IPS-18c (cell line): Measurements from ENCODE around the gene PSMB7.

Experiments used
- H3K4me3 ChIP-seq: 2 replicates; pipeline ENCODE4 v1.7.0; 2013; ENCODE audit warnings: low read depth, mild to moderate bottlenecking, low read length, moderate library complexity; ENCODE audit not compliant: insufficient read depth
- H3K9me3 ChIP-seq: one replicate; pipeline ENCODE4 v1.6.1; 2013; ENCODE audit warnings: mild to moderate bottlenecking, low read length, moderate library complexity; ENCODE audit not compliant: control insufficient read depth, insufficient read depth

The PSMB7 gene

DNA sequence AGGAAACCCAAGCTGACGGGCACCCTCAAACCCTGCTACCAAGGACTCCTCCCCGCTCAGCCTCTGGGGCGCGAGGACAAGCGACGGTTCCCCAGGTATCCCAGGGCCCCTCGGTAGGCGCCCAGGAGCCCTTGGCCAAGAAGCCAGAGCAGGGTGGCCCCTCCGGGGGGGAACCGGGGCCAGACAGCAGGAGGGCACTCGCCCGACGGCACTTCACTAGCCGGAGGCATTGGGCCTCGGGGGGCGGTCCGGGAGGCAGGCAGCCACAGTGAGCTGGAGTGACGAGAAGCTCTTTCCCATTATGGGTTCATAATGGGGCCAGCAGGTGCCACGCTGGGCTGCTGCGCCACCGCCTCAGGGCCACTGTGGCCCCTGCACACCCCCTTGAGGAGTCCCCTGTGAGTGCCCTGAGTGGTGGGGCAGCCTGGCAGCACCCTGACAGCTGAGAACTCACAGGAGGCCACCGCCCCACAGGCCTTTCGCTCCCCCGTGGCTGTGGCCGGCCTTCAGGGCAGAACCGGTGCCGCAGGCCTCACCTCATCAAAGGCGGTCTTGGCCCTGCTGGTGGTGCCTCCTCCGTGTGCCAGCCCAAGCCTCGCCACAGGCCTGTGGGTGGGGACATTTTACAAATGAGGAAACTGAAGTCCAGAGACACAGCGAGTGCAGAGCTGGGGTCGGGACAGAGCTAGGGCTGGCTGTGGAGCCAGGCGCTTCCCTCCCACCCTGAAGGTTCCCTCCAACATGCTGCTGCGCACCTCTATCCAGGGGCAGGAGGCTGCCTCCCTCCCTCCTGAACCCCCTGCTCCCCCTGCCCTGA lies 68.7 kb downstream of the PSMB7 start:
- Histone ChIP-seq H3K4me3 (no peak overlapping the region), H3K9me3 (no peaks in the 10 kb centered on the region)

DNA sequence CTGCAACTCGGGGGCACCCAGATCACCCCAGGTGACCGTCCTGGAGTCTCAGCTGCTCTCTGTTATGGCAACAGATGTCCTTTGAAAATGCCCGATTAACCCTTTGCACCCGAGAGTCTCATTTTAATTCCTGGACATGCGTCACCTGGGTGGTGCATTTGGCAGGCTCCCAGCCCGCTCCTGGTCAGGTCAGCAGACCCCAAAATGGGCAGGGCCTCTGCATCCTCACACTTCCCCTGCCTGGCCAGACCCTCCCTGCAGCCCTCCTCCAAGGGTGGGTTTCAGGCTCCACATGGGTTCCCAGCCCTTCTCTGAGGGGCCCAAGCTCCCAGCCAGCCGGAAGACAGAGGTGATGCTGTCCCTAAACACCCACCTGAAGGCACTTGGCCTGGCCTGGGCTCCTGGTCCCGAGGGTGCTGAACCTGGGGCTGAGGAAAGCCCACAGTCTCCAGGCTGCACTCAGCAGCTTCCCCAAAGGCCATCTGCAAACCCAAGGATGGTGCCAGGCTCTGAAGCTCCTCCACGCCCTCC lies 69.4 kb downstream of the PSMB7 start:
- no peak overlapping the region for H3K4me3 ChIP-seq
- no peaks in the 10 kb centered on the region for H3K9me3 ChIP-seq

DNA sequence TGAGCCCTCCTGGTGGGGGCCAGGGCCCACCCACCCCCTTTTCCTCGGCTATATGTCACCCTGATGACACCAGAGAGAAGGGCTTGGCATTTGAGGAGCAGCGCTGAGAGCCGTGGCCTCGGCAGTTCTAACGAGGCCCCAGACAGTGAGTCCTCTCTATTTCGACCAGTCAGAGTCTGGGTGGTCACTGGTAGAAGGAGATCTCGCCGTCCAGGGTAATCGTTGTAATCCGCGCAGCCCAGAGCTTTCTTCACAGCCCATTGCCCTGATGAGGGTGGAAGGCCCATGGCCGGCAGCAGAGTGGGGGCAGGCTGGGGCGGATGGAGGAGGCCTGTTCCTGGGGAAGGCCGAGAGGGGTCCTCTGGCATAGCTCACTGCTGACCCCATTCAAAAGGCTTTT lies 70.2 kb downstream of the PSMB7 start:
- Histone ChIP-seq H3K4me3 (no peak overlapping the region), H3K9me3 (no peaks in the 10 kb centered on the region)

DNA sequence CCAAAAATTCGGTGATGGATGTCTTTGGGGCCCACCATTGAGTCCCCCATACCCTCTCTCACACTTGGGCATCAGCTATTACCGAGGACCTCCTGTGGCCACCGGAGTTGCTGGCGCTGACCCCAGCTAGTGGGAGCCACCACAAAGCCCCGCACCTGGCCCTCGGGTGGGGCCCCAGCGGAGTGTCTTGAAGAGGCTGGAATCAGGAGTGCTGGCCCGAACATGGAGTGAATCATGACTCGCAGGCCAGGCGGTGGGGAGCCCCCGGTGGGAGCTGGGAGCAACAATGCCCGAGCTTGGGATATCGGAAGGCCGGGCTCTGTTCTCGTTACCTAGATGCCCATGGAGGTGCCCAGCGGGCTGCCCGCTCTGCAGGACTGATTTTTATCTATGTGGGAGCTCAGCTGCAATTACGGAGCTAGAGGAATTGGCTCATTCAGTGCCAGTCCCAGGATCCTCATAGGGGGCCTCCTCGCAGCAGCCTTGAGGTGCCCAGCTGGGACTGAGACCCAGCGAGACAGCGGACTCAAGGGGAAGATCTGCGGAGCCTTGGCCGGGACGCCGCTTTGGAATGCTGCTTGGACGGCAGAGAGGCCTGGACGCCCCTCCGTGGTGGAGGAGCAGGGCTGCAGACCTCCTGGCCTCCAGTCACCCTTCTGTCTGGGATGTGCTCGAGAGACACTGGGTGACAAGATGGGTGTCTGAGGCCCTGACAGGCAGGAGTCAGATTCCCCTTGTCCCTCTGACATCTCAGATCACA lies 70.8 kb downstream of the PSMB7 start:
- Histone ChIP-seq H3K4me3 (no peak overlapping the region), H3K9me3 (no peaks in the 10 kb centered on the region)

DNA sequence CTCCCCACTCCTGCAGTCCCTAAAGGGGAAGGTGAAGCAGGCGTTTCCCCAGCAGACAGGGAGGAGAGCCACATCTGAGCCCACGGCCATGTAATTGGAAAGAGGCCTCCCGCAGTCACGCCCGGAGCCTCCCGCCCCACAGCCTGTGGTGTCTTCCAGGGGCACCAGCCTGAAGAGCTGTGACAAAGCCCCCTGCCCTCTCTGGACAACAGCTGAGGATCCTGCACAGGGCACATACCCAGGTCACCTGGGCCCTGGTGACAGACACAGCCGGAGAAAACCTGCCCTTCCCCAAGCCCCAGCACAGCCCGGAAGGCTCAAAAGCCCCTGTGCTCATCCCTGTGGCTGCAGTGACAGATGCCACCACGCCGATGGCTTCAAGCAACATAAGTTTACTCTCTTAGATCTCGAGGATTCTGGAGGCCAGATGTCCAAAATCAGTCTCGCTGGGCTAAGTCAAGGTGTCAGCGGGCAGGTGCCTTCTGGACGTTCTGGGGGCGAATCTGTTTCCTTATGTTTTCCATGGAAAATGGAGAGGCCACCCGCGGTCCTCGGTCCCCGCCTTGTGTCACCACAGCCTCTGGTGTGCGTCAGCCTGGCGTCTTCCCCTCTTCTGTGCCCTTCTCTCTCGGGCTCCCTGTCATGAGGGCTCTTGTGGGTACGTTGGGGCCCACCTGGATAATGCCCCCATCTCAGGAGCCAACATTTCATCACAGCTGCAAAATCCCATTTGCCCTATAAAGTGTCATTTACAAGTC lies 71.5 kb downstream of the PSMB7 start:
- H3K9me3 ChIP-seq, result no peaks in the 10 kb centered on the region
- no peak overlapping the region for H3K4me3 ChIP-seq

DNA sequence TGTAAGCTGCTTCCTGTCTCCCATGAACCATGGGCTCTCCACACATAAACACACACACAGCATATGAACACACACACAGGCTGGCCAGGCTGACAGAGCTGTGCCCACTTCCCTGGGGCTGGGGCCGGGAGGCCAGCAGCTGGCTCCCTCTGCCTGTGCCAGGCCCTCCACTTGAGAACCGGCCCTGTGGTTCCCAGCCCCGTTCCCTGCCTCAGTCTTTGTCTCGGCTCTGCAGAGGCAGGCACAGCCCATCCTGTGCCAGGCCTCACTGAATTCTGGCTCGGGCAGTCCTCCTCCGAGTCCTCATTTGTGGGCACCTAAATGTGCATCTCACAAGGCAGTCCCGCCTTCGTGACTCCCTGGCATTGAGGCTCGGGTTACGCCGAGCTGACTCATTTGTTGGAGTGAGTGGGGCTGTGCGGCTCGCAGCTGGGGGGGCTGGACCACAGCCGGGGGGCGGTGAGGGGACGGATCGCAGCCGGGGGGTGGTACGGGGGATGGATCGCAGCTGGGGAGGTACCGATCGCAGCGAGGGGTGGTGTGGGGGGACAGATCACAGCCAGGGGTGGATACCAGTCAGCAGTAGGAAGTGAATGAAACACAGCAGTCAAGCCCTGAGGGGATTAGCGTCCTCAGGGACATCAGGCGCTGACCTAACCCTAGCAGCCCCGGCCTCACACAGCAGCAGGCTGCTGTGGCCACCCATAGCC lies 72.3 kb downstream of the PSMB7 start:
- H3K9me3 ChIP-seq, result peaks cover 2% of the 10 kb centered on the region
- no peak overlapping the region for H3K4me3 ChIP-seq

DNA sequence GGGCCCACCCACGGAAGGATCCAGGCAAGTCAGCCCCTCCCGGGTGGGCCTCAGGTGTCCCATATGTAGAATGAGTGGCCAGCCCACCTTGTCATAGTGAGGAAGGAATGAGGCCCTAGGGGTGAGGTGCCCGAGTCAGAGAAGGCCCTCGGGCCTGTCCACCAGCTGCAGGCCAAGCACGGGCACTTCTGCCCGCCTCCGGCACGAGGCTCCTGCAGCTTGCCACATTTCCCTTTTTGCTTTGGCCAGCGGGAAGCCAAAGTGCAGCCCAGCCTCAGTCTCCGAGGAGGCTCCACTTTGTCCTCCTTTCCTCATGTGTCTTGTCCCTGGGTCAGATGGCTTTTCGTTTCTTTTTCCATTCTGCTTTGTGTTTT lies 72.9 kb downstream of the PSMB7 start:
- Histone ChIP-seq H3K4me3 (no peak overlapping the region), H3K9me3 (peaks cover 2% of the 10 kb centered on the region)

DNA sequence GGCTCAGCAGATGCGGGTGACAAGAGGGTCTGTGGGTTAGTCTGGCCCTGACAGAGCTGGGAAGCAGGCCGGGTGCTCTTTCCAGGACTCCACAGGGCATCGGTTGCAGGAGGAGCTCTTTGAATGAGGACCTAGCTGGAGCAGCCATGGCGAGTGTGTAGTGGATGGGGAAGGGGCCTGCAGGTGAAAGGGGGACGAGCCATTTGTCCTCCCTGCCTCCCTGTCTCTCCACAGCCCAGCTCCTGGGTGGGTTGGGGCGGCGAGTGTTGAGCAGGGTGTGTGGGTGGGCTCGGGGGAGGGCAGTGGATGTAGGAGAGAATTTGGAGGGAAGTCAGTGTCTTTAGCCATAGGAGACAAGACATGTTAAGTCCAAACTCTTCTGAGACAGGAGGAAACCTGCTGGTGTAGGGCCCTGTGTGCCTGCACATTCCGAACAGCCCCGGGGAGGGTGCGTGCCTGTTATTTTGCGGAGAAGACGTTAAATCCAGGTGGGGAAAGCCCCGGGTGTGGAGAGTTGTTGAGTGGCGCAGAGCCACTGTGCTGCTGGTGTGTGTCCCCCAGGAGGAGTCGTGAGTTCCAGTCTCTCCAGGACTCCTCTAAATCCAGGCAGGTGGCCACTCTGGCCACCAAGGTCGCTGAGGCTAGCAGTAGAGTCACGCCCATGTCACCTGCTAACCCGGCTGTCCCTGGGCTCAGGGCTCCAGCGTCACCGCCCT lies 73.6 kb downstream of the PSMB7 start:
- H3K4me3 ChIP-seq, result no peak overlapping the region
- H3K9me3 ChIP-seq, result peaks cover 2% of the 10 kb centered on the region

DNA sequence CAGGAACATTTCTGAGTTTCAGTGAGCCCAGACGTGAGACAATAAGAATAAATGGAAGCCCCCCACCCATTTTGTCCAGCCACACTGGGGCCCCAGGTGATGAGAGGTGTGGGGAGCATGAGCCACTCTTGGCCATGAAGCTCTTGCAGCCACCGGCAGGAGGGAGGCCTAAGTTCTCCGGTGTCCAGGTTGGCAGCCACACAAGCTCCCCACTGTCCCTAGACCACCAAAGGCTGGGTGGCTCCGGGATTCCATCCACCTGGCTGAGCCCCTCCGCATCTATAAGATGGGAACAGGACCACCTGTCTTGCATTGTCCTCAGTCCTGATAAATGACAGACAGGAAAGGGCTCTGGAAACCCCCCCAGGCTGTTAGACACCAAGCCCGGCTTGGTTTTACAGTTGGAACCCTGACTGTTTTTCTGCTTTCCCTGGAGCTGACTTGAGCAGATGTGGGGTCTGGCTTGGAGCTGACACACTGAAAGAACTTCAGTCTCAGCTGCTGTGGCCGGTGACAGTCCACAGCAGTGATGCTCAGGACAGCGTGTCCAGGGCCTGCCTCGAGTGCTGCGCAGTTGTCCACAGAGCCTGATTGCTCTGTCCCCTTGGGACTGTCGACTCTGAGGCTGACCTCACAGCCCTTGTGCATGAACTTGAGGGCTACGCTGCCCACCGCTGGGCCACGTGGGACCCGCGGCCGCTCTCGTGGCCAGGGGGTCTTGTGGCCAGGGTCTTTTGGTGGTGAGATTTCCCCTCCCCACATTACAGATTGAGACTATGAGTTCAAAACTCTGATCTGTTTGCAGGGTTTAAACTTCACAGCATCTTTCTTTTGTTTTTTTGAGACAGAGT lies 74.8 kb downstream of the PSMB7 start:
- Histone ChIP-seq H3K4me3 (no peak overlapping the region), H3K9me3 (peaks cover 2% of the 10 kb centered on the region)

DNA sequence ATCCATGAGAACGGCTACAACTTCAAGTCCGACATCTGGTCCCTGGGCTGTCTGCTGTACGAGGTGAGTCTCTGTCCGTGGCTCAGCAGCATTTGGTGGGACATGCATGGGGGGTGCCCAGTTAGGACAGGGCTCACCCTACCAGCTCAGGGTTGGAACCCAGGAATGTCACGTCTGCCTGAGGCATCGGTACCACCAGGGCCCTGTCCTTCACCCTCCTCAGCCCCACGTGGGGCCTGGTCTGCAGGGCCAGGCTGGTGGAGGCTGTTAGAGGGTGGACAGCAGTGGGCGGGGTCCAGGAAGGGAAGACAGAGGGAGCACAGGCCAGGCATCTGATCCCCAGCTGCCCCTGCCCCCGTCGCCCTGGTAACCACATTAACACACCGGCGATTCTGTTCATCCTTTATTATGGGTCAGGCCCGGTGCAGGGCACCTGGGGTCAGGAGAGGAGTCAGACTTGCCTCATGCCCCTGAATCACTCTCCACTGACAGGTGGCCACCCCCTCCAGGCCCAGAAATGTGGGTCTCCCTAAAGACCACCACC lies 75.6 kb downstream of the PSMB7 start:
- no peak overlapping the region for H3K4me3 ChIP-seq
- peaks cover 2% of the 10 kb centered on the region for H3K9me3 ChIP-seq

DNA sequence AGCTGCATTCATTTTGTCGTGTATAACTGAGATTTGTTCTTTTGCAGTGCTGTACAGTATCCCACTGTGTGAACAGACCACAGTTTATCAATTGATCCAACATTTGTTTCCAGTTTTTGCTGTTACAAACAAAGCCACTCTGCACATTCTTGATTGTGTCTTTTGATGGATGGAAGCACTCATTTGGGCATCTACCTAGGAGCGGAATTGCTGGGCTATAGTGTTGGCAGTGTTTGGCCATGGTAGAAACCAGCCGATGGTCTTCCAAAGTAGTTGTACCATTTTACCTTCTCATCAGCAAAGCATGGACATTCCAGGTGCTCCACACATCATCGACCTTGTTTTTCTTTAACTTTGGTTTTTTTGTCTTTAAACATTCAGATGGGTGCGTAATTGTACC lies 77.7 kb downstream of the PSMB7 start:
- Histone ChIP-seq H3K4me3 (no peak overlapping the region), H3K9me3 (peaks cover 2% of the 10 kb centered on the region)

DNA sequence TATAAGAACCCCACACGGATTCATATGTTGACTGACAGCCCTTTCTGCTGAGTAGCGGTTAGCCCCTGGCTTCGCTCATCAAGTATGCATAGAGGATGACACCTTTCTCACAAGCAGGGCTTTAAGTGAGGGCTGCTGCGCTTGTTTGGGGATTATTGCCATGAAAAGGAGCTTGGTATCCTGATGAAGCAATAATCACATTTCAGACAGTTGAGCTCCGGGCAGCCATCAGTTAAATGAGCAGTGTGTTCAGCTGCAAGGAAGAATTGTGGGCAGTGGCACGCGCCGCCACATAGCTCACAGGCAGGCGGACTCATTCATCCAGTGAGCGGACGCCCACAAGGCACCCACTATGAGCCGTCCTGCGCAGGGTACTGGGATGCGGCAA lies 79.9 kb downstream of the PSMB7 start:
- Histone ChIP-seq H3K9me3 (peaks cover 2% of the 10 kb centered on the region), H3K4me3 (no peak overlapping the region)

DNA sequence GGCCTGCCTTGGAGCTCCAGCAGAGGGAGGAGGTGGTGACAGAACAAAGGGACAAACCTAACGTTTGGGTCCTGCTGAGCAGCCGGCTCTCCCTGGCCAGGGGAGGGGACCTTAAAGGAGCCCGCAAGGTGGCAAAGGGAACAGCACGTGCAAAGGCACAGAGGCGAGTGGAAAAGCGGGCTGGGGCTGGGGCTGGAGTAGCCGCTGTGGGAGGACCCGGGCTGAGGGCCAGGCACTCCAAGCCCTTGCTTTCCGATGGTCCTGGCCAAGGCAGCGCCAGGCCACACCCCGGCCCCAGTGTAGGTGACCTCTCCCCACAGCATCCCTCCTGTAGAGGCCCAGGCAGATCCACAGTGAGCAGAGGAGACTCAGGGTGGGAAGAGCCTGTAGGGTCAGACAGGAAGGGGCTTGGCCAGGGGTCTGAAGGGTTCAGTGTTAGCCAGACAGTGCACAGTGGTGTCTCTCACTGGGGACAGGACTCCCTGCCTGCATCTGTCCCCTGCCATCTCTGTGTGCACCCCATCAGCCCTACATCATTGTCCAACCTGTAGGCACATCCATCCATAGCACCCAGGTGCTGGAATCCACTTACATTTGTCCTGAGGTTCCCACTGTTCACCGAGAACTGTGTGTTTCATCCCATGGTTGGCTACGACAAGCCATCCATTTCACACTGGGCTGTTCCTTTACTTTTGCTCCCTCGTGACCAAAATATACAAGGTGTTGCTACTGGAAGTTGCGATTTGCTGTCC lies 80.5 kb downstream of the PSMB7 start:
- H3K9me3 ChIP-seq, result peaks cover 2% of the 10 kb centered on the region
- no peak overlapping the region for H3K4me3 ChIP-seq

DNA sequence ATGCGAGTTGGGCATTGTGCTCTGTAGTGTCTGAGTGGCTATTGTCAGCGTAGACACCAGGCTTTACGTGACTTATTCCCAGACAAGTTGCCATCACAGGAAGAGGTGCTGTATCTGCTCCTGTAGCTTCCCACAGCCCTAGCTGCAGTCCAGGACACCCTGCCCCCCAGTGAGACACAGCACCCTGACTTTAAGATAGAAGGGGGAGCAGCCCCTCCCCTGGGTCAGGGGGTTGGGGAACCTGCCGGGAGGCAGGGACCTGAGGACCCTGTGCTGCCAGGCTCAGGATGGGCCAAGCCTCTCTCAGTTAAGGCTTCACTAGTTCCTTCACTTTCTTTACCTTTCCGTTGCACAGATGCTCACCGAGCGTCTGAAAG lies 82.1 kb downstream of the PSMB7 start:
- Histone ChIP-seq H3K9me3 (peaks cover 2% of the 10 kb centered on the region), H3K4me3 (no peak overlapping the region)
